ENCODE measurements around the gene ARL16. TPM values are rescaled to one million over a fixed set of nuclear protein-coding genes. Genes with fewer than 3 reads are reported as not detected.

The ARL16 gene
- total and polyA plus RNA-seq, 10 donors, result 22.5 to 93.5 (median 31.9) TPM

DNA sequence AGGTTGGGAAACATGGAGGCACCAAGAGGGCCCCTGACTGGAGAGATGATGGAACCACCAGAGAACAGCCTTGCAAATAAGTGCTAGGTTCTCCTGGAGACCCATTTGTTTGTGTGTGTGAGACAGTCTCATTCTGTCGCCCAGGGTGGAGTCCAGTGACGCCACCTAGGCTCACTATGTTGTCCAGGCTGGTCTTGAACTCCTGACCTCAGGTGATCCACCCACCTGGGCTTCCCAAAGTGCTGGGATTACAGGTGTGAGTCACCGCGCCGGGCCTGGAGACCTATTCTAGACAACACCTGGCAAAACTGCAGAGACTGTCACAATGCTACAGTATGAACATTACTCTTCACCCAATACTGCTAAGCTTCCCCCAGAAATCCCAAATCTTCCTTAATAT is 48.2 kb downstream of the ARL16 start:
- TF ChIP-seq POLR2A (IDR thresholded peaks at IDR 0.05), result no peak
- no peak for TF ChIP-seq CTCF (IDR thresholded peaks at IDR 0.05 in 8 of 11, conservative IDR thresholded peaks at IDR 0.05 in 3 of 11)
- TF ChIP-seq POLR2AphosphoS5 (IDR thresholded peaks at IDR 0.05), result no peak
- H3K4me1 ChIP-seq, result peaks cover 16 to 70% (median 46%) of the 10 kb centered on the region in 6 donors
- peak overlapping the region in 6 of 8 donors; percentile 78 to 97 (median 86) for H3K4me3 ChIP-seq
- H3K27ac ChIP-seq, result peak overlapping the region in 4 of 8 donors; percentile 91 to 96 (median 94)
- no peaks in the 10 kb centered on the region for H3K27me3 ChIP-seq (replicated peaks in 1 of 7)
- WGBS, 5 donors, result 83 to 92% (median 90%) methylated on average over 5 of the region's 5 CpGs
- H3K36me3 ChIP-seq, result peaks cover 0 to 23% (median 0%) of the 10 kb centered on the region in 6 donors
- no peaks in the 10 kb centered on the region for H3K9me3 ChIP-seq
- intact Hi-C loops (cut with DNase I; ENCODE audit: low total_unique reads), result no loop called here
- DNase-seq, result no peak

- H3K36me3 ChIP-seq, result peaks cover 0 to 63% (median 33%) of the 10 kb centered on the region in 6 donors
- no peaks in the 10 kb centered on the region for H3K9me3 ChIP-seq
- no peak overlapping the region for H3K4me3 ChIP-seq
- intact Hi-C loops (cut with DNase I; ENCODE audit: low total_unique reads), result no loop called here
- no peaks in the 10 kb centered on the region for H3K27me3 ChIP-seq (replicated peaks in 1 of 7)
- H3K4me1 ChIP-seq, result peaks cover 16 to 67% (median 38%) of the 10 kb centered on the region in 6 donors
- TF ChIP-seq POLR2A (IDR thresholded peaks at IDR 0.05), result no peak
- TF ChIP-seq CTCF (IDR thresholded peaks at IDR 0.05 in 8 of 11, conservative IDR thresholded peaks at IDR 0.05 in 3 of 11), result no peak
- no peak for TF ChIP-seq POLR2AphosphoS5 (IDR thresholded peaks at IDR 0.05)
- DNase-seq, result no peak
- no peak overlapping the region for H3K27ac ChIP-seq
- WGBS, 5 donors, result 59 to 83% (median 65%) methylated on average over 7 of the region's 7 CpGs
Measured at GRCh38 chr17:81631482-81631881, 52.1 kb downstream of the ARL16 start.

Small RNA genes lying within 50 kb of the gene (microRNA-seq; reads per million reads assigned to microRNA genes)
- 0 to 2.1 (median 0.72) reads per million in 3 donors for gene MIR6786

Small RNA genes lying within 50 kb of the gene (small RNA-seq; reads per million reads assigned to genes)
- 0 to 0.14 (median 0.04) reads per million in 4 donors for gene MIR6786

Other genes starting within 250 kb of the ARL16 start
- gene ACTG1, start 171.0 kb downstream of the ARL16 start, total RNA-seq, result 1,000 to 10,000 TPM; 1,726 to 6,270 (median 2,803) TPM
- gene ACTG1, start 171.0 kb downstream of the ARL16 start, polyA plus RNA-seq, result 1,000 to 10,000 TPM; 1,119 to 1,902 (median 1,793) TPM
- gene FSCN2, start 155.4 kb downstream of the ARL16 start, total RNA-seq, result 1 to 10 TPM; 1.2 to 4.0 (median 2.8) TPM
- 1 to 10 TPM in 1 of 3 donors, under 1 TPM in 2; 0.41 to 2.6 (median 0.76) TPM for gene FSCN2, start 155.4 kb downstream of the ARL16 start, polyA plus RNA-seq
- gene FAAP100, start 131.4 kb downstream of the ARL16 start, total RNA-seq, result 10 to 100 TPM; 36.8 to 59.2 (median 50.2) TPM
- gene FAAP100, start 131.4 kb downstream of the ARL16 start, polyA plus RNA-seq, result 10 to 100 TPM; 32.2 to 77.2 (median 52.0) TPM
- gene NPLOC4, start 46.7 kb downstream of the ARL16 start, total RNA-seq, result 100 to 1,000 TPM in 4 of 7 donors, 10 to 100 TPM in 3; 68.8 to 130 (median 101) TPM
- 10 to 100 TPM; 19.3 to 42.8 (median 32.2) TPM for gene NPLOC4, start 46.7 kb downstream of the ARL16 start, polyA plus RNA-seq
- gene TSPAN10, start 46.6 kb downstream of the ARL16 start, total RNA-seq, result 1 to 10 TPM in 3 of 7 donors, under 1 TPM in 2, not detected in 2; 0.37 to 1.4 (median 1.1) TPM
- gene TSPAN10, start 46.6 kb downstream of the ARL16 start, polyA plus RNA-seq, result 1 to 10 TPM in 2 of 3 donors, under 1 TPM in 1; 0.83 to 3.0 (median 2.9) TPM
- gene PDE6G, start 27.3 kb downstream of the ARL16 start, total RNA-seq, result 10 to 100 TPM in 6 of 7 donors, 1 to 10 TPM in 1; 6.7 to 26.8 (median 16.4) TPM
- 10 to 100 TPM; 17.8 to 27.0 (median 25.8) TPM for gene PDE6G, start 27.3 kb downstream of the ARL16 start, polyA plus RNA-seq
- 10 to 100 TPM; 29.4 to 53.8 (median 32.1) TPM for gene OXLD1, start 17.2 kb downstream of the ARL16 start, total RNA-seq
- 100 to 1,000 TPM; 102 to 110 (median 106) TPM for gene OXLD1, start 17.2 kb downstream of the ARL16 start, polyA plus RNA-seq
- 10 to 100 TPM; 10.7 to 24.2 (median 19.0) TPM for gene CCDC137, start 17.1 kb downstream of the ARL16 start, total RNA-seq
- gene CCDC137, start 17.1 kb downstream of the ARL16 start, polyA plus RNA-seq, result 10 to 100 TPM; 20.7 to 40.1 (median 21.4) TPM
- gene HGS, start 214 bp upstream of the ARL16 start, total RNA-seq, result 100 to 1,000 TPM in 4 of 7 donors, 10 to 100 TPM in 3; 62.3 to 134 (median 106) TPM
- 100 to 1,000 TPM in 2 of 3 donors, 10 to 100 TPM in 1; 61.3 to 133 (median 119) TPM for gene HGS, start 214 bp upstream of the ARL16 start, polyA plus RNA-seq
- 10 to 100 TPM; 36.2 to 68.5 (median 43.2) TPM for gene MRPL12, start 19.6 kb upstream of the ARL16 start, total RNA-seq
- 100 to 1,000 TPM in 2 of 3 donors, 10 to 100 TPM in 1; 71.7 to 160 (median 121) TPM for gene MRPL12, start 19.6 kb upstream of the ARL16 start, polyA plus RNA-seq
- gene SLC25A10, start 28.5 kb upstream of the ARL16 start, total RNA-seq, result 1 to 10 TPM; 2.9 to 7.5 (median 3.7) TPM
- gene SLC25A10, start 28.5 kb upstream of the ARL16 start, polyA plus RNA-seq, result 1 to 10 TPM; 4.7 to 7.7 (median 6.9) TPM
- gene GCGR, start 120.4 kb upstream of the ARL16 start, total RNA-seq, result under 1 TPM in 1 of 7 donors, not detected in 6; 0.37 TPM
- under 1 TPM; 0.06 to 0.15 (median 0.13) TPM for gene GCGR, start 120.4 kb upstream of the ARL16 start, polyA plus RNA-seq
- 10 to 100 TPM; 47.5 to 71.3 (median 52.6) TPM for gene MCRIP1, start 149.5 kb upstream of the ARL16 start, total RNA-seq
- 100 to 1,000 TPM in 2 of 3 donors, 10 to 100 TPM in 1; 75.9 to 182 (median 111) TPM for gene MCRIP1, start 149.5 kb upstream of the ARL16 start, polyA plus RNA-seq
- not detected for gene PPP1R27, start 151.3 kb upstream of the ARL16 start, total RNA-seq
- under 1 TPM in 2 of 3 donors, not detected in 1; 0.09 to 0.39 TPM for gene PPP1R27, start 151.3 kb upstream of the ARL16 start, polyA plus RNA-seq
- gene P4HB, start 176.7 kb upstream of the ARL16 start, total RNA-seq, result 1,000 to 10,000 TPM in 3 of 7 donors, 100 to 1,000 TPM in 4; 561 to 1,208 (median 823) TPM
- 100 to 1,000 TPM; 161 to 366 (median 188) TPM for gene P4HB, start 176.7 kb upstream of the ARL16 start, polyA plus RNA-seq
- 100 to 1,000 TPM; 155 to 392 (median 293) TPM for gene ARHGDIA, start 187.5 kb upstream of the ARL16 start, total RNA-seq
- 100 to 1,000 TPM; 131 to 261 (median 137) TPM for gene ARHGDIA, start 187.5 kb upstream of the ARL16 start, polyA plus RNA-seq
- gene ALYREF, start 207.8 kb upstream of the ARL16 start, total RNA-seq, result 10 to 100 TPM; 31.5 to 70.0 (median 50.7) TPM
- gene ALYREF, start 207.8 kb upstream of the ARL16 start, polyA plus RNA-seq, result 10 to 100 TPM; 23.6 to 56.6 (median 45.7) TPM
- gene ANAPC11, start 207.9 kb upstream of the ARL16 start, total RNA-seq, result 10 to 100 TPM; 52.9 to 99.4 (median 54.9) TPM
- gene ANAPC11, start 207.9 kb upstream of the ARL16 start, polyA plus RNA-seq, result 100 to 1,000 TPM; 113 to 184 (median 179) TPM
- gene NPB, start 218.4 kb upstream of the ARL16 start, total RNA-seq, result 1 to 10 TPM in 3 of 7 donors, under 1 TPM in 3, not detected in 1; 0.23 to 2.9 (median 0.74) TPM
- 1 to 10 TPM; 2.2 to 4.8 (median 3.0) TPM for gene NPB, start 218.4 kb upstream of the ARL16 start, polyA plus RNA-seq
- 10 to 100 TPM; 12.5 to 25.5 (median 14.6) TPM for gene PCYT2, start 227.6 kb upstream of the ARL16 start, total RNA-seq
- gene PCYT2, start 227.6 kb upstream of the ARL16 start, polyA plus RNA-seq, result 10 to 100 TPM; 16.1 to 22.7 (median 19.4) TPM
- 10 to 100 TPM; 34.5 to 53.1 (median 37.5) TPM for gene SIRT7, start 234.4 kb upstream of the ARL16 start, total RNA-seq
- 10 to 100 TPM; 28.5 to 54.5 (median 54.2) TPM for gene SIRT7, start 234.4 kb upstream of the ARL16 start, polyA plus RNA-seq
- 10 to 100 TPM; 22.3 to 41.4 (median 24.2) TPM for gene MAFG, start 243.9 kb upstream of the ARL16 start, total RNA-seq
- 10 to 100 TPM in 1 of 3 donors, 1 to 10 TPM in 2; 3.2 to 14.2 (median 3.7) TPM for gene MAFG, start 243.9 kb upstream of the ARL16 start, polyA plus RNA-seq

All from spleen (tissue), 11 donors.